Nephron (organoid): ENCODE measurements around the gene TMEM8B.

Source experiments
- H3K27ac Mint-ChIP-seq, 3 experiments: 2 replicates each; pipeline ENCODE4 v1.8.0; 2020; ENCODE audit warnings: mixed read lengths in 3 of 3, mild to moderate bottlenecking in 2 of 3, moderate library complexity in 1 of 3
- H3K27me3 Mint-ChIP-seq: 2 replicates; pipeline ENCODE4 v1.8.0; 2021; ENCODE audit warnings: low read depth, mild to moderate bottlenecking, moderate library complexity, mixed read lengths
- H3K36me3 Mint-ChIP-seq: 2 replicates; pipeline ENCODE4 v1.8.0; 2020; ENCODE audit warnings: low read depth, mixed read lengths
- H3K4me1 Mint-ChIP-seq: 2 replicates; pipeline ENCODE4 v1.8.0; 2020; ENCODE audit warnings: mixed read lengths
- H3K4me3 Mint-ChIP-seq, 3 experiments: 2 replicates each; pipeline ENCODE4 v1.8.0; 2020; ENCODE audit warnings: mild to moderate bottlenecking in 3 of 3, mixed read lengths in 3 of 3, moderate library complexity in 2 of 3
- H3K9me3 Mint-ChIP-seq: 2 replicates; pipeline ENCODE4 v1.8.0; 2020; ENCODE audit warnings: mixed read lengths
- CTCF ChIP-seq, 3 experiments: fragments of 200-600 bp; sonication (generic); IDR thresholded peaks; one replicate each; pipeline ENCODE4 v1.5.0; 2021; ENCODE audit warnings: antibody characterized with exemption in 3 of 3; ENCODE audit not compliant: unreplicated experiment in 3 of 3

TMEM8B gene

GRCh38 chr9:35859310-35859989, 30.4 kb downstream of the TMEM8B start:
- TF ChIP-seq CTCF (IDR thresholded peaks at IDR 0.05; ENCODE audit: unreplicated experiment in 3 of 3), result no peak
- Mint-ChIP-seq H3K27me3 (peaks cover 18% of the 10 kb centered on the region), H3K4me3 (no peak overlapping the region), H3K27ac (no peak overlapping the region), H3K4me1 (no peaks in the 10 kb centered on the region), H3K9me3 (no peaks in the 10 kb centered on the region), H3K36me3 (peaks cover 3% of the 10 kb centered on the region)

GRCh38 chr9:35859990-35860339, 30.9 kb downstream of the TMEM8B start:
- Mint-ChIP-seq H3K9me3 (no peaks in the 10 kb centered on the region), H3K36me3 (peaks cover 3% of the 10 kb centered on the region), H3K4me3 (no peak overlapping the region), H3K27ac (no peak overlapping the region), H3K4me1 (no peaks in the 10 kb centered on the region), H3K27me3 (peaks cover 18% of the 10 kb centered on the region)
- no peak for TF ChIP-seq CTCF (IDR thresholded peaks at IDR 0.05; ENCODE audit: unreplicated experiment in 3 of 3)

GRCh38 chr9:35861161-35861897, 32.3 kb downstream of the TMEM8B start:
- no peaks in the 10 kb centered on the region for H3K36me3 Mint-ChIP-seq
- H3K4me1 Mint-ChIP-seq, result no peaks in the 10 kb centered on the region
- no peaks in the 10 kb centered on the region for H3K9me3 Mint-ChIP-seq
- peaks cover 21% of the 10 kb centered on the region for H3K27me3 Mint-ChIP-seq
- H3K4me3 Mint-ChIP-seq, result no peak overlapping the region
- TF ChIP-seq CTCF (IDR thresholded peaks at IDR 0.05; ENCODE audit: unreplicated experiment in 3 of 3), result no peak
- H3K27ac Mint-ChIP-seq, result no peak overlapping the region

DNA sequence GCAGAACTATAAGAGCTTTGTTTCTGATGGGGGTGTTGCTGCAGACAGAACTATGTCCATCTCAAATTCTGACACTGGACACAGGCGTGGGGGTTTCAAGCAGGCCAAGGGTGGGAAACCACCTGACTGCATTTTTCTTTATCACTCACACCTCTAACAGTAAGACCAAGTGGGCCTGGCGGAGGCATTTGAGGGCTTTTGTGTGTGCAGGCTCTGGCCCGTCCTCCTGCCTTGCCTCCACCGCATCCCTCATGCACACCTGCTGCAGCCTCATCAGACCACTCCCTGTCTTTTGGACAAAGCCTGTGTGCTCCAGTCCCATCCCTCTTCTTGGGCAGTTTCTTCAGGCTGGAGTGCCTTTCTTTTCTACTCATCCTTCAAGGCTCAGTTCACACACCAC, 33.3 kb downstream of the TMEM8B start:
- no peak for TF ChIP-seq CTCF (IDR thresholded peaks at IDR 0.05; ENCODE audit: unreplicated experiment in 3 of 3)
- peaks cover 21% of the 10 kb centered on the region for H3K27me3 Mint-ChIP-seq
- H3K36me3 Mint-ChIP-seq, result no peaks in the 10 kb centered on the region
- no peaks in the 10 kb centered on the region for H3K9me3 Mint-ChIP-seq
- no peak overlapping the region for H3K27ac Mint-ChIP-seq
- H3K4me3 Mint-ChIP-seq, result no peak overlapping the region
- no peaks in the 10 kb centered on the region for H3K4me1 Mint-ChIP-seq

DNA sequence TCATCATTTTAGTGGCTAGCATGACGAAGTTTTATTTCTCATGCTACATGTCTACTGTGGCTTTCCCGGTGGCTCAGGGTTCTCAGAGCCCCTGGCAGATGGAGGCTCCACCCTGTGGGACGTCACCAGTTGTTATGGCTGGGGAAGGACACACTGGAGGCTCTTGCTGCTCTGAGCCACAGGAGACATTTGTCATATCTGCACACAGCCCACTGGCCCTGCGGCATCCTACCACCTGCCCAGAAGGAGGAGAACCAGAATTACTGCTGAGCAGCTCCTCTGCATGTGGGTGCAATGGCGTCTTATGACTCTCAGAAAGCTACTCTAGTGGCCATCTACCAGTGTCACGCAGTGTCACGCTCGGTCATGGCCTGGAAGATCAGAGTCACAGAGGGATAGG, 34.6 kb downstream of the TMEM8B start:
- H3K36me3 Mint-ChIP-seq, result no peaks in the 10 kb centered on the region
- no peak for TF ChIP-seq CTCF (IDR thresholded peaks at IDR 0.05; ENCODE audit: unreplicated experiment in 3 of 3)
- no peak overlapping the region for H3K27ac Mint-ChIP-seq
- H3K4me1 Mint-ChIP-seq, result no peaks in the 10 kb centered on the region
- no peak overlapping the region for H3K4me3 Mint-ChIP-seq
- peaks cover 21% of the 10 kb centered on the region for H3K27me3 Mint-ChIP-seq
- no peaks in the 10 kb centered on the region for H3K9me3 Mint-ChIP-seq
